Skeletal muscle satellite cell (primary cell): ENCODE results near the gene GCDH. TPM values are rescaled to one million over a fixed set of nuclear protein-coding genes. Genes with fewer than 3 reads are reported as not detected.

Experiments used
- H3K27me3 ChIP-seq: 2 replicates; pipeline ENCODE4 v1.7.0; 2013; ENCODE audit warnings: low read length; ENCODE audit not compliant: control insufficient read depth, insufficient read depth
- H3K36me3 ChIP-seq: 2 replicates; pipeline ENCODE4 v1.7.0; 2013; ENCODE audit warnings: mild to moderate bottlenecking, control low read depth, low read length; ENCODE audit not compliant: insufficient read depth
- H3K4me1 ChIP-seq: 2 replicates; pipeline ENCODE4 v1.7.0; 2013; ENCODE audit warnings: low read length; ENCODE audit not compliant: control insufficient read depth, insufficient read depth
- H3K4me2 ChIP-seq: 2 replicates; pipeline ENCODE4 v1.7.0; 2013; ENCODE audit warnings: mild to moderate bottlenecking, low read length
- H3K4me3 ChIP-seq: 2 replicates; pipeline ENCODE4 v1.7.0; 2013; ENCODE audit warnings: low read length
- H3K9ac ChIP-seq: 2 replicates; pipeline ENCODE4 v1.7.0; 2013; ENCODE audit warnings: mild to moderate bottlenecking, low read depth, low read length, moderate library complexity
- H3K9me3 ChIP-seq: replicated peaks from 2 replicates; pipeline ENCODE4 v1.7.0; 2013; ENCODE audit warnings: mild to moderate bottlenecking, control low read depth, low read length
- small RNA-seq: library from RNA; depleted of rRNA; stranded (forward); fragments of <200 nt; gene quantifications from one replicate; pipeline ENCODE3, GENCODE V24; 2012

Gene GCDH

GRCh38 chr19:12947702-12948611, 57.0 kb downstream of the GCDH start:
- peaks cover 60% of the 10 kb centered on the region for H3K36me3 ChIP-seq
- H3K4me2 ChIP-seq: peak overlapping the region; percentile 93
- H3K9me3 ChIP-seq: no peaks in the 10 kb centered on the region
- no peaks in the 10 kb centered on the region for H3K27me3 ChIP-seq
- H3K4me1 ChIP-seq: peaks cover 36% of the 10 kb centered on the region
- no peak overlapping the region for H3K9ac ChIP-seq
- H3K4me3 ChIP-seq: no peak overlapping the region

- Histone ChIP-seq H3K4me2 (no peak overlapping the region), H3K4me3 (no peak overlapping the region), H3K27me3 (no peaks in the 10 kb centered on the region), H3K4me1 (peaks cover 38% of the 10 kb centered on the region), H3K9ac (no peak overlapping the region), H3K9me3 (no peaks in the 10 kb centered on the region), H3K36me3 (peaks cover 56% of the 10 kb centered on the region)
These were observed 57.8 kb downstream of the GCDH start for GRCh38 chr19:12948612-12949362.

Small RNA genes lying within 50 kb of the gene (small RNA-seq; reads per million reads assigned to genes)
- gene MIR5695: not detected
- 0.28 reads per million for gene MIR6515
- not detected for gene MIR6794
